Tibial nerve (tissue), 3 donors: Measurements from ENCODE around the gene LSM8.

Source experiments
- CTCF ChIP-seq, 5 experiments: fragments of 200-600 bp in 3 of 5; fragments of 450-650 bp in 2 of 5; sonication (generic) in 3 of 5; IDR thresholded peaks; one replicate each; pipeline ENCODE4 v1.5.1; 2016 to 2019; ENCODE audit warnings: antibody characterized with exemption in 5 of 5, mild to moderate bottlenecking in 3 of 5, moderate library complexity in 2 of 5
- POLR2A ChIP-seq, 2 donors: fragments of 450-650 bp; IDR thresholded peaks; one replicate each; pipeline ENCODE4 v1.6.1; 2017; ENCODE audit warnings: antibody characterized with exemption in 2 of 2, mild to moderate bottlenecking in 2 of 2, moderate library complexity in 2 of 2

- no peak for TF ChIP-seq CTCF (IDR thresholded peaks at IDR 0.05)
- no peak for TF ChIP-seq POLR2A (IDR thresholded peaks at IDR 0.05)
Observed at GRCh38 chr7:118233799-118234198, 49.8 kb downstream of the LSM8 start.
